Stimulated activated CD8-positive, alpha-beta memory T cell treated with anti-CD3 and anti-CD28 coated beads, Interleukin-15, amount 100 ng/mL, for 4 hours (primary cell): Measurements from ENCODE around the gene MPDU1.
A peak's percentile ranks its signal among the peaks of the same experiment; 100 is the strongest.
"Not testable (repeated sequence)": the region's sequence is repeated elsewhere in the genome, so short reads cannot be mapped to it uniquely, and the experiment has no call there.

Experiments used
- DNase-seq, 2 donors: peaks; one replicate each; pipeline ENCODE4 v3.0.0-alpha.2; 2020; ENCODE audit warnings: low read depth in 2 of 2

The MPDU1 gene

GRCh38 chr17:7580604-7581575 is 2.8 kb upstream of the MPDU1 start:
- DNase-seq = no peak

- no peak for DNase-seq
These were observed 1.0 kb upstream of the MPDU1 start for GRCh38 chr17:7582396-7583252.

- no peak for DNase-seq
These were observed 3.2 kb downstream of the MPDU1 start for GRCh38 chr17:7586673-7587419.

- no peak for DNase-seq
These were observed 3.9 kb downstream of the MPDU1 start for GRCh38 chr17:7587420-7588151.

- DNase-seq = no peak
These were observed 5.0 kb downstream of the MPDU1 start for GRCh38 chr17:7588553-7589203.

GRCh38 chr17:7589204-7589868 is 5.7 kb downstream of the MPDU1 start:
- peak in 1 of 2 donors; percentile 38 for DNase-seq

- DNase-seq = no peak
These were observed 6.4 kb downstream of the MPDU1 start, which contains the start of gene SOX15 for GRCh38 chr17:7589891-7590691. Gene SOX15, minus strand, starts transcription at chr17:7590094. Its CDS starts 418 bp downstream, at chr17:7589676.

GRCh38 chr17:7590743-7591142 is 7.1 kb downstream of the MPDU1 start:
- no peak for DNase-seq

- no peak for DNase-seq
These were observed 7.9 kb downstream of the MPDU1 start for GRCh38 chr17:7591596-7591995.

GRCh38 chr17:7592422-7593021 is 8.9 kb downstream of the MPDU1 start:
- no peak for DNase-seq

GRCh38 chr17:7593296-7593695 is 9.6 kb downstream of the MPDU1 start:
- no peak for DNase-seq

- DNase-seq = not testable (repeated sequence)
These were observed 13.9 kb downstream of the MPDU1 start for GRCh38 chr17:7597561-7597960.

GRCh38 chr17:7606280-7606679 is 22.6 kb downstream of the MPDU1 start:
- no peak for DNase-seq

GRCh38 chr17:7610641-7611040 is 27.0 kb downstream of the MPDU1 start:
- DNase-seq = no peak

- no peak for DNase-seq
These were observed 28.1 kb downstream of the MPDU1 start for GRCh38 chr17:7611635-7612293.

- DNase-seq = no peak
These were observed 28.6 kb downstream of the MPDU1 start for GRCh38 chr17:7612294-7612640.

- DNase-seq = no peak
These were observed 30.2 kb downstream of the MPDU1 start for GRCh38 chr17:7613769-7614424.
